PFSK-1 (cell line): ENCODE measurements around the gene ROBO2.

Experiments used
- FOXP2 ChIP-seq: optimal IDR thresholded peaks from 2 replicates; pipeline ENCODE3; 2011; ENCODE audit warnings: borderline replicate concordance, control low read depth, inconsistent platforms; ENCODE audit not compliant: insufficient read depth; ENCODE audit errors: extremely low read length, extremely low read depth
- POLR2AphosphoS5 ChIP-seq: IDR thresholded peaks from 2 replicates; pipeline ENCODE4 v1.6.1; 2012; ENCODE audit warnings: low read depth, mild to moderate bottlenecking, control low read depth, low read length, moderate library complexity
- REST ChIP-seq, 2 experiments: IDR thresholded peaks; 2 replicates each; pipeline versions ENCODE4 v1.6.1 to v1.8.0; 2011 to 2012; ENCODE audit warnings: low read depth in 2 of 2, low read length in 2 of 2, control low read depth in 1 of 2, inconsistent platforms in 1 of 2, mild to moderate bottlenecking in 1 of 2, moderate library complexity in 1 of 2; ENCODE audit not compliant: insufficient read depth in 1 of 2
- SIN3A ChIP-seq: IDR thresholded peaks from 2 replicates; pipeline ENCODE4 v1.6.1; 2012; ENCODE audit warnings: mild to moderate bottlenecking, low read length, moderate library complexity, borderline replicate concordance; ENCODE audit not compliant: insufficient read depth
- TAF1 ChIP-seq: IDR thresholded peaks from 2 replicates; pipeline ENCODE4 v1.6.1; 2012; ENCODE audit warnings: low read length, control low read depth, borderline replicate concordance; ENCODE audit not compliant: insufficient read depth

Gene ROBO2

GRCh38 chr3:77325280-77325679 lies 285.4 kb downstream of the ROBO2 start:
- TF ChIP-seq FOXP2 (no peak), SIN3A (no peak), POLR2AphosphoS5 (no peak), REST (IDR thresholded peaks at IDR 0.05; ENCODE audit: insufficient read depth in 1 of 2, low read depth in 2 of 2, low read length in 2 of 2) (no peak), TAF1 (no peak)

- TF ChIP-seq FOXP2, result no peak
- no peak for TF ChIP-seq TAF1
- no peak for TF ChIP-seq POLR2AphosphoS5
- no peak for TF ChIP-seq REST (IDR thresholded peaks at IDR 0.05; ENCODE audit: insufficient read depth in 1 of 2, low read depth in 2 of 2, low read length in 2 of 2)
- TF ChIP-seq SIN3A, result no peak
Measured at GRCh38 chr3:77325702-77326101, 285.8 kb downstream of the ROBO2 start.

DNA sequence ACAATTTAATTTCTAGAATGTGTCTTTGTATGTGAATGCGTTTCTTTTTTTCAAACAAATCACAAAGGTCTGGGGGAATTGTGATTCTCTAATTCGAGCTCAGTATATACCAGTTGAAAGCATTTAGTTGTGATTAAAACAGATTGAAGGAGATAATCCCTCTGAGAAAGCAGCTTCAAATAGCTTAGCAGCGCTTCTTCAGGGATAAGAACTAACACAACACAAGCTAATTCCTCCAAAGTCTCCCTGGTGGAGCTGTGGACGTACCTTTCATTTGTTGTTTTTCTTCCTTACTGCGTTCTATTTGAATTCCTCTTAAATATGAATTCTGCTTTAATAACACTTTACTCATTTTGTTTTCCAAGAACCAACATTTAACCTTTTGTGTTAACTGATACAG lies 286.7 kb downstream of the ROBO2 start:
- TF ChIP-seq TAF1 (no peak), SIN3A (no peak), FOXP2 (no peak), REST (IDR thresholded peaks at IDR 0.05; ENCODE audit: insufficient read depth in 1 of 2, low read depth in 2 of 2, low read length in 2 of 2) (no peak), POLR2AphosphoS5 (no peak)

GRCh38 chr3:77328690-77329089 lies 288.8 kb downstream of the ROBO2 start:
- TF ChIP-seq REST (IDR thresholded peaks at IDR 0.05; ENCODE audit: insufficient read depth in 1 of 2, low read depth in 2 of 2, low read length in 2 of 2) (no peak), SIN3A (no peak), POLR2AphosphoS5 (no peak), TAF1 (no peak), FOXP2 (no peak)

- no peak for TF ChIP-seq TAF1
- TF ChIP-seq REST (IDR thresholded peaks at IDR 0.05; ENCODE audit: insufficient read depth in 1 of 2, low read depth in 2 of 2, low read length in 2 of 2), result no peak
- TF ChIP-seq POLR2AphosphoS5, result no peak
- no peak for TF ChIP-seq SIN3A
- TF ChIP-seq FOXP2, result no peak
Measured at GRCh38 chr3:77329116-77329515, 289.2 kb downstream of the ROBO2 start.
